ENCODE results near the gene VAMP5. TPM values are rescaled to one million over a fixed set of nuclear protein-coding genes. Genes with fewer than 3 reads are reported as not detected.

VAMP5 gene
- total RNA-seq, 1 experiment from 2014 or later, result 1.9 TPM

DNA sequence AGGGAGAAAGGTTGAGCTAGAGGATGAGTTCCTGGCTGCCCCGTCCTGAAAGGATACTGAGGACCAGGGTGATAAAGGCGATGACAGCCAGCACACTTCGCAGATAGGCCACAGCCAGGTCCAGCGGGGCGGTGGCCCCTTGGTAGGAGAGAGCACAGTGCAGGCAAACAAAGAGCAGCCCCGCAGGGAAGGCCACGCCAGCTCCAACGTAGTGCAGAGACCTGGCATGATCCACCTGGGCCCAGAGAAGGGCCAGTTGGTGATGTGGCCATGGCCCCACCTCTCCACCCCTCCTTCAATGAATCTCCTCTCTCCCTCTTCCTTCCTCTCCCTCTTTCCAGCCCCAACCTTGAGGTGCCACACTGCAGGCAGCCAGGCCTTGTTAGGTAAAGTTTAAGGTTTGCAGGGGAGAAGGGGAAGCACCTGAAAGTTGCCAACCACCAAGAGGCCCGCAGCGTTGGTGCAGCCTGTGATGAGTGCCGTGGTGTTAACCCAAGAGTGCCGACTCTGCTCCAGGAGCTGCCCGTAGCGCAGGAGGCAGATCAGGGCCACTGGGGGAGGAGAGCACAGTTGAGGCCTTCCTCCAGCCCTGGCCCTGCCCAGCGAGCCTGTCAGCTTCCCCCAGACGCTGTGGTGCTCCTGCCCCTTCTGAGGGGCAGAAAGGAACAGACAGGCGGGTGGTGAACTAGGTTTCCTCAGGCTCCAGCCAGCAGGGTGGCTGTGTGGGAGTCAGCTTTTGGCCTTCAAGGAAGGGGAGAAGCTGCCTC, 15.4 kb downstream of the VAMP5 start:
- ATAC-seq, result no peak
- Histone ChIP-seq H3K27me3 (ENCODE audit: insufficient read depth, low read length) (no peaks in the 10 kb centered on the region), H3K4me2 (ENCODE audit: low read length) (no peak overlapping the region), H3K27ac (ENCODE audit: low read depth, low read length) (no peak overlapping the region), H3K9me2 (ENCODE audit: insufficient read depth) (no peaks in the 10 kb centered on the region), H3K79me2 (ENCODE audit: insufficient read depth, low read length) (peaks cover 18% of the 10 kb centered on the region), H3K9me3 (ENCODE audit: control insufficient read depth in 1 of 2, insufficient read depth in 1 of 2, low read depth in 1 of 2, low read length in 2 of 2) (no peaks in the 10 kb centered on the region), H3K4me3 (replicated peaks in 1 of 2; ENCODE audit: low read depth in 1 of 2, low read length in 2 of 2) (no peak overlapping the region), H2AFZ (ENCODE audit: low read depth, low read length, poor library complexity, severe bottlenecking) (no peak overlapping the region), H3K9ac (ENCODE audit: low read length) (no peak overlapping the region), H3K36me3 (ENCODE audit: control insufficient read depth in 1 of 2, insufficient read depth in 2 of 2, low read length in 2 of 2) (peaks cover 4 to 5% of the 10 kb centered on the region in 2 experiments; a peak in 3 of 4 replicates), H4K20me1 (ENCODE audit: insufficient read depth) (no peaks in the 10 kb centered on the region), H3K4me1 (ENCODE audit: control insufficient read depth in 1 of 2, insufficient read depth in 2 of 2, low read length in 2 of 2) (peaks cover 11 to 29% of the 10 kb centered on the region in 2 experiments)
- no peak for TF ChIP-seq YY1 (IDR thresholded peaks at IDR 0.05; ENCODE audit: extremely low read depth, insufficient replicate concordance, low read depth, low read length)
- no peak for TF ChIP-seq EGR1 (IDR thresholded peaks at IDR 0.05; ENCODE audit: low read depth)
- no peak for TF ChIP-seq POLR2A (IDR thresholded peaks at IDR 0.05; ENCODE audit: borderline replicate concordance, extremely low read depth, insufficient read depth, insufficient read length)
- no peak for TF ChIP-seq SP1 (IDR thresholded peaks at IDR 0.05; ENCODE audit: low read depth)
- no peak for TF ChIP-seq ELF1 (IDR thresholded peaks at IDR 0.05; ENCODE audit: borderline replicate concordance, low read depth)
- TF ChIP-seq, protein P1, sequence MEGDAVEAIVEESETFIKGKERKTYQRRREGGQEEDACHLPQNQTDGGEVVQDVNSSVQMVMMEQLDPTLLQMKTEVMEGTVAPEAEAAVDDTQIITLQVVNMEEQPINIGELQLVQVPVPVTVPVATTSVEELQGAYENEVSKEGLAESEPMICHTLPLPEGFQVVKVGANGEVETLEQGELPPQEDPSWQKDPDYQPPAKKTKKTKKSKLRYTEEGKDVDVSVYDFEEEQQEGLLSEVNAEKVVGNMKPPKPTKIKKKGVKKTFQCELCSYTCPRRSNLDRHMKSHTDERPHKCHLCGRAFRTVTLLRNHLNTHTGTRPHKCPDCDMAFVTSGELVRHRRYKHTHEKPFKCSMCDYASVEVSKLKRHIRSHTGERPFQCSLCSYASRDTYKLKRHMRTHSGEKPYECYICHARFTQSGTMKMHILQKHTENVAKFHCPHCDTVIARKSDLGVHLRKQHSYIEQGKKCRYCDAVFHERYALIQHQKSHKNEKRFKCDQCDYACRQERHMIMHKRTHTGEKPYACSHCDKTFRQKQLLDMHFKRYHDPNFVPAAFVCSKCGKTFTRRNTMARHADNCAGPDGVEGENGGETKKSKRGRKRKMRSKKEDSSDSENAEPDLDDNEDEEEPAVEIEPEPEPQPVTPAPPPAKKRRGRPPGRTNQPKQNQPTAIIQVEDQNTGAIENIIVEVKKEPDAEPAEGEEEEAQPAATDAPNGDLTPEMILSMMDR (IDR thresholded peaks at IDR 0.05 in 2 of 3, conservative IDR thresholded peaks at IDR 0.05 in 1 of 3; ENCODE audit: borderline replicate concordance in 1 of 3, insufficient read depth in 1 of 3, low read depth in 2 of 3, low read length in 2 of 3), result no peak
- no peak for TF ChIP-seq ZNF274 (IDR thresholded peaks at IDR 0.05; ENCODE audit: low read depth, low read length)
- TF ChIP-seq, protein P2, sequence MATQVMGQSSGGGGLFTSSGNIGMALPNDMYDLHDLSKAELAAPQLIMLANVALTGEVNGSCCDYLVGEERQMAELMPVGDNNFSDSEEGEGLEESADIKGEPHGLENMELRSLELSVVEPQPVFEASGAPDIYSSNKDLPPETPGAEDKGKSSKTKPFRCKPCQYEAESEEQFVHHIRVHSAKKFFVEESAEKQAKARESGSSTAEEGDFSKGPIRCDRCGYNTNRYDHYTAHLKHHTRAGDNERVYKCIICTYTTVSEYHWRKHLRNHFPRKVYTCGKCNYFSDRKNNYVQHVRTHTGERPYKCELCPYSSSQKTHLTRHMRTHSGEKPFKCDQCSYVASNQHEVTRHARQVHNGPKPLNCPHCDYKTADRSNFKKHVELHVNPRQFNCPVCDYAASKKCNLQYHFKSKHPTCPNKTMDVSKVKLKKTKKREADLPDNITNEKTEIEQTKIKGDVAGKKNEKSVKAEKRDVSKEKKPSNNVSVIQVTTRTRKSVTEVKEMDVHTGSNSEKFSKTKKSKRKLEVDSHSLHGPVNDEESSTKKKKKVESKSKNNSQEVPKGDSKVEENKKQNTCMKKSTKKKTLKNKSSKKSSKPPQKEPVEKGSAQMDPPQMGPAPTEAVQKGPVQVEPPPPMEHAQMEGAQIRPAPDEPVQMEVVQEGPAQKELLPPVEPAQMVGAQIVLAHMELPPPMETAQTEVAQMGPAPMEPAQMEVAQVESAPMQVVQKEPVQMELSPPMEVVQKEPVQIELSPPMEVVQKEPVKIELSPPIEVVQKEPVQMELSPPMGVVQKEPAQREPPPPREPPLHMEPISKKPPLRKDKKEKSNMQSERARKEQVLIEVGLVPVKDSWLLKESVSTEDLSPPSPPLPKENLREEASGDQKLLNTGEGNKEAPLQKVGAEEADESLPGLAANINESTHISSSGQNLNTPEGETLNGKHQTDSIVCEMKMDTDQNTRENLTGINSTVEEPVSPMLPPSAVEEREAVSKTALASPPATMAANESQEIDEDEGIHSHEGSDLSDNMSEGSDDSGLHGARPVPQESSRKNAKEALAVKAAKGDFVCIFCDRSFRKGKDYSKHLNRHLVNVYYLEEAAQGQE (IDR thresholded peaks at IDR 0.05; ENCODE audit: low read depth), result no peak
- intact Hi-C loops (cut with micrococcal nuclease), result loop anchor here (5.0 kb wide), 1 partner anchor 187 kb away; the partner anchor contains the start of gene CAPG
- no TSS peak for BruUV-seq (replicated peaks)
- ChIA-PET CTCF (no interaction called here), POLR2A (no interaction called here), RAD21 (ENCODE audit: low non-redundant PET in 1 of 2, low total read pairs in 2 of 2, uncharacterized antibody in 2 of 2, unreplicated experiment in 2 of 2) (no interaction called here)
- DNase-seq (ENCODE audit: low read depth, low spot score), result no peak

Data from HCT116 (cell line).